B cell (primary cell): ENCODE data around the gene BRI3. TPM values are rescaled to one million over a fixed set of nuclear protein-coding genes. Genes with fewer than 3 reads are reported as not detected.
A peak's percentile ranks its signal among the peaks of the same experiment; 100 is the strongest.

Source experiments
- ATAC-seq: fragments of 200-7000 bp; cut with Tn5 transposase; one replicate; pipeline ENCODE4 v1.10.0; 2021; ENCODE audit warnings: low read depth, mild to moderate bottlenecking, moderate number of reproducible peaks, moderate library complexity
- CTCF ChIA-PET: fragments of 350-600 bp; sonication (Branson Sonifier 250); formaldehyde crosslinking; loops from one replicate; lab custom pipeline; 2021; ENCODE audit warnings: antibody characterized with exemption, inconsistent platforms; lab: Charles Lee
- POLR2A ChIA-PET: fragments of 350-600 bp; sonication (Branson Sonifier 250); formaldehyde crosslinking; loops from one replicate; lab custom pipeline; 2021; ENCODE audit warnings: antibody characterized with exemption; lab: Charles Lee
- DNase-seq: peaks from one replicate; pipeline ENCODE4 v3.0.0; 2013
- H2AFZ ChIP-seq: 2 replicates; pipeline ENCODE4 v1.6.1; 2012; ENCODE audit warnings: mild to moderate bottlenecking, low read depth, low read length; ENCODE audit not compliant: insufficient read depth, poor library complexity, severe bottlenecking
- H3K27ac ChIP-seq, 2 donors: 1 replicate in 1 of 2; 2 replicates in 1 of 2; pipeline ENCODE4 v1.5.1; 2012 to 2013; ENCODE audit warnings: low read length in 2 of 2, mild to moderate bottlenecking in 2 of 2, moderate library complexity in 1 of 2
- H3K27me3 ChIP-seq, 4 experiments: fragments of 200-600 bp in 1 of 4; sonication (generic) in 1 of 4; replicated peaks in 1 of 4; 1 replicate in 2 of 4; 2 replicates in 2 of 4; pipeline versions ENCODE4 v1.6.1 to v1.7.0; 2013 to 2016; ENCODE audit warnings: low read length in 3 of 4, mild to moderate bottlenecking in 2 of 4, mixed read lengths in 1 of 4, moderate library complexity in 1 of 4; ENCODE audit not compliant: insufficient read depth in 4 of 4, control insufficient read depth in 3 of 4; ENCODE audit errors: control extremely low read depth in 1 of 4
- H3K36me3 ChIP-seq, 2 experiments: replicated peaks in 1 of 2; 1 replicate in 1 of 2; 2 replicates in 1 of 2; pipeline versions ENCODE4 v1.6.1 to v1.7.1; 2013; ENCODE audit warnings: low read length in 1 of 2; ENCODE audit not compliant: insufficient read depth in 2 of 2, control insufficient read depth in 1 of 2; ENCODE audit errors: control extremely low read depth in 1 of 2, extremely low read depth in 1 of 2
- H3K4me1 ChIP-seq, 2 donors: fragments of 200-600 bp in 1 of 2; sonication (generic) in 1 of 2; 1 replicate in 1 of 2; 2 replicates in 1 of 2; pipeline versions ENCODE4 v1.5.1 to v1.6.1; 2013 to 2017; ENCODE audit warnings: low read length in 2 of 2; ENCODE audit not compliant: control insufficient read depth in 2 of 2, insufficient read depth in 2 of 2
- H3K4me2 ChIP-seq: replicated peaks from 2 replicates; pipeline ENCODE3; 2012; ENCODE audit warnings: mild to moderate bottlenecking, low read depth, low read length; ENCODE audit not compliant: poor library complexity, severe bottlenecking
- H3K4me3 ChIP-seq, 5 experiments: fragments of 200-600 bp in 1 of 5; sonication (generic) in 1 of 5; 1 replicate in 3 of 5; 2 replicates in 2 of 5; pipeline versions ENCODE4 v1.5.1 to v1.7.0; 2011 to 2016; ENCODE audit warnings: low read length in 4 of 5, mild to moderate bottlenecking in 4 of 5, low read depth in 2 of 5, control low read depth in 1 of 5, moderate library complexity in 1 of 5; ENCODE audit not compliant: insufficient read depth in 1 of 5; ENCODE audit errors: control extremely low read depth in 1 of 5, extremely low read depth in 1 of 5
- H3K79me2 ChIP-seq: fragments of 200-600 bp; sonication (generic); one replicate; pipeline ENCODE4 v1.6.0; 2016; ENCODE audit warnings: low read length; ENCODE audit not compliant: control insufficient read depth, insufficient read depth
- H3K9ac ChIP-seq: fragments of 200-600 bp; sonication (generic); 2 replicates; pipeline ENCODE4 v1.6.1; 2017; ENCODE audit warnings: mild to moderate bottlenecking, low read length, moderate library complexity
- H3K9me3 ChIP-seq, 3 donors: one replicate each; pipeline versions ENCODE4 v1.6.1 to v1.7.1; 2013; ENCODE audit warnings: low read length in 2 of 3; ENCODE audit not compliant: control insufficient read depth in 2 of 3, insufficient read depth in 1 of 3; ENCODE audit errors: control extremely low read depth in 1 of 3
- H4K20me1 ChIP-seq: 2 replicates; pipeline ENCODE4 v1.6.0; 2012; ENCODE audit warnings: mild to moderate bottlenecking, low read length; ENCODE audit not compliant: insufficient read depth, control insufficient read depth, poor library complexity, severe bottlenecking
- H3K27ac Mint-ChIP-seq: one replicate; pipeline ENCODE4 v1.8.0; 2021; ENCODE audit warnings: mixed read lengths
- H3K27me3 Mint-ChIP-seq: one replicate; pipeline ENCODE4 v1.8.0; 2021; ENCODE audit warnings: mixed read lengths
- H3K4me1 Mint-ChIP-seq: one replicate; pipeline ENCODE4 v1.8.0; 2021; ENCODE audit warnings: mixed read lengths
- H3K4me3 Mint-ChIP-seq: one replicate; pipeline ENCODE4 v1.8.0; 2021; ENCODE audit warnings: mixed read lengths
- H3K9me3 Mint-ChIP-seq: one replicate; pipeline ENCODE4 v1.8.0; 2022; ENCODE audit warnings: mixed read lengths; ENCODE audit not compliant: insufficient read depth
- CTCF ChIP-seq: fragments of 200-600 bp; IDR thresholded peaks from one replicate; pipeline ENCODE4 v1.8.0; 2022; ENCODE audit warnings: antibody characterized with exemption, mild to moderate bottlenecking
- EZH2 ChIP-seq: IDR thresholded peaks from 2 replicates; pipeline ENCODE4 v1.6.1; 2012; ENCODE audit warnings: borderline replicate concordance, low read depth, mild to moderate bottlenecking, moderate library complexity, low read length; ENCODE audit not compliant: insufficient read depth, poor library complexity, severe bottlenecking
- WGBS: methylation state at CpG from one replicate; pipeline ENCODE4 v1.1.5; 2013; ENCODE audit warnings: missing lambda C conversion rate; ENCODE audit not compliant: insufficient coverage; 5-methylcytosine and 5-hydroxymethylcytosine counted together
- intact Hi-C: fragments of 100-400 bp; cut with micrococcal nuclease; formaldehyde crosslinking; loops from one replicate; pipeline ENCODE4 v1.10.0; 2022
- polyA plus RNA-seq: library from polyadenylated mRNA; depleted of rRNA; stranded (reverse); fragments of >200 nt; gene quantifications from 2 replicates; pipeline ENCODE4 v1.2.3, GENCODE V29; 2012
- total RNA-seq, 2 donors: library from RNA; stranded (reverse); fragments of 120-200 nt in 1 of 2; gene quantifications; 1 replicate in 1 of 2; 2 replicates in 1 of 2; pipeline versions ENCODE4 v1.2.3 to v1.2.4, GENCODE V29; 2013 to 2022

The BRI3 gene
- total and polyA plus RNA-seq, 2 donors (not counting 1 experiment from before 2014, with no cell fraction given): 21.6 to 86.7 TPM

DNA sequence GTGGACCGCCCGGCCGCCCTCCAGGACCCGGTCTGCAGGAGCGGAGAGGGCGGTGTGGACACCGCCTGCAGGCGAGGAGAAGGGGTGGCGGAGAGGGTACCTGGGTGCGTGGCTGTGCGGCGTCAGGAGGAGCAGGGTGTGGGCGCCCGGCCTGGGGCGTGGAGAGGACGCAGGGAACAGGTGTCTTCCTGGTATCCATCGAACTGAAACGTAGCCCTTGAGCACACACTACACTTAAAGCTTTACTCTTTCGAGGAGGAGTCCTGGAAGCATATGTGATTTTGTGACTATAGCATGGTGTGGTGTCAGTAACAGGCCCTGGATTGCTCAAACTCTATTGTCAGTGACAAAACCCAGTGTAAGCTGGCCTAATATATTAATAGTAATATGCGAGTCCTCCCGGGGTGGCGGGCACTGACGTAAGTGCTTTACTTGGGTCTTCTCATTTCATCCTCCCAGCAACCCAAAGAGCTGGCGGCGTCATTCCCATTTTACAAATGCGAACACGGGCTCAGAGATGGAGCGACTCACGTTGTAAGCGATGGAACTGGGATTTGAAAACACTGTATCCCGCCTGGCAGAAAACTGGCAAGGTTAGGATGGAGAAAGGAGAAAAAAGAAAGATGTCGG, 28.9 kb upstream of the BRI3 start:
- Histone ChIP-seq H3K27me3 (no peaks in the 10 kb centered on the region), H3K27ac (peak overlapping the region; percentile 21 to 68), H3K4me1 (peaks cover 22 to 40% of the 10 kb centered on the region in 2 donors), H3K4me2 (peak overlapping the region; percentile 94), H3K9ac (peak overlapping the region; percentile 82), H3K36me3 (peaks cover 0 to 20% of the 10 kb centered on the region in 2 experiments), H4K20me1 (peaks cover 18% of the 10 kb centered on the region), H3K4me3 (peak overlapping the region; percentile 63 to 95 (median 83)), H3K9me3 (no peaks in the 10 kb centered on the region), H3K79me2 (peaks cover 51% of the 10 kb centered on the region), H2AFZ (peak overlapping the region; percentile 93)
- no peak for ATAC-seq
- TF ChIP-seq EZH2: no peak
- no peak for TF ChIP-seq CTCF
- intact Hi-C loops: loop anchor here (1.0 to 10.0 kb wide), 7 partner anchors 29 to 1138 kb away; partner anchors contain the start of genes BAIAP2L1, BRI3, LMTK2 and SDHAF3
- Mint-ChIP-seq H3K27me3 (no peaks in the 10 kb centered on the region), H3K9me3 (no peaks in the 10 kb centered on the region), H3K4me1 (peaks cover 34% of the 10 kb centered on the region), H3K27ac (peak overlapping the region; percentile 90), H3K4me3 (peak overlapping the region; percentile 98)
- ChIA-PET CTCF (interaction anchor here (1.4 to 4.6 kb wide), 2 partner anchors 12 to 83 kb away, joined by 4 to 17 read pairs; no protein-coding TSS in a partner anchor), POLR2A (interaction anchor here (2.3 kb wide), 1 partner anchor 28 kb away, joined by 8 read pairs; the partner anchor contains the start of gene BRI3)
- WGBS: 46% methylated on average over 17 of the region's 32 CpGs
- DNase-seq: no peak

- ATAC-seq (no peak), DNase-seq (no peak)
- no peak overlapping the region for H3K4me3 Mint-ChIP-seq
- peaks cover 28% of the 10 kb centered on the region for H3K4me1 Mint-ChIP-seq
- no peak for TF ChIP-seq EZH2
- no peak for TF ChIP-seq CTCF
- Histone ChIP-seq H3K4me1 (peaks cover 17 to 32% of the 10 kb centered on the region in 2 donors), H3K4me2 (no peak overlapping the region), H3K4me3 (no peak overlapping the region), H4K20me1 (no peaks in the 10 kb centered on the region), H2AFZ (no peak overlapping the region), H3K27me3 (no peaks in the 10 kb centered on the region), H3K79me2 (peaks cover 34% of the 10 kb centered on the region), H3K27ac (no peak overlapping the region), H3K9ac (no peak overlapping the region), H3K9me3 (no peaks in the 10 kb centered on the region), H3K36me3 (peaks cover 0 to 13% of the 10 kb centered on the region in 2 experiments)
- H3K27ac Mint-ChIP-seq: no peak overlapping the region
- intact Hi-C loops: loop anchor here (5.0 to 10.0 kb wide), 3 partner anchors 63 to 1140 kb away; partner anchors contain the start of genes SDHAF3 and TRRAP
- no peaks in the 10 kb centered on the region for H3K9me3 Mint-ChIP-seq
- WGBS: 100% methylated on average over 1 of the region's 4 CpGs
- no peaks in the 10 kb centered on the region for H3K27me3 Mint-ChIP-seq
- CTCF ChIA-PET: no interaction called here
- POLR2A ChIA-PET: interaction anchor here (0.7 kb wide), 1 partner anchor 148 kb away, joined by 6 read pairs; no protein-coding TSS in a partner anchor
Measured at GRCh38 chr7:98254516-98254915, 27.0 kb upstream of the BRI3 start.
